Neural progenitor cell (in vitro differentiated cells): ENCODE measurements around the gene SYNDIG1. TPM values are rescaled to one million over a fixed set of nuclear protein-coding genes. Genes with fewer than 3 reads are reported as not detected.
A peak's percentile ranks its signal among the peaks of the same experiment; 100 is the strongest.

Experiments
- DNase-seq: peaks from one replicate; pipeline ENCODE4 v3.0.0-alpha.2; 2016; ENCODE audit warnings: low spot score
- H2AFZ ChIP-seq: fragments of 200-600 bp; sonication (generic); replicated peaks from 2 replicates; pipeline ENCODE4 v1.6.1; 2016; ENCODE audit warnings: antibody characterized with exemption
- H3F3A ChIP-seq: fragments of 200-600 bp; sonication (generic); 2 replicates; pipeline ENCODE4 v1.6.1; 2016; ENCODE audit warnings: antibody characterized with exemption, low read depth
- H3K27ac ChIP-seq: fragments of 200-600 bp; sonication (generic); 2 replicates; pipeline ENCODE4 v1.5.1; 2016; ENCODE audit warnings: mild to moderate bottlenecking
- H3K27me3 ChIP-seq: fragments of 200-600 bp; sonication (generic); 2 replicates; pipeline ENCODE4 v1.6.1; 2016; ENCODE audit warnings: mild to moderate bottlenecking, moderate library complexity
- H3K36me3 ChIP-seq: fragments of 200-600 bp; sonication (generic); 2 replicates; pipeline ENCODE4 v1.5.1; 2016
- H3K4me1 ChIP-seq: fragments of 200-600 bp; sonication (generic); 2 replicates; pipeline ENCODE4 v1.6.1; 2016; ENCODE audit warnings: mixed run types
- H3K4me2 ChIP-seq: fragments of 200-600 bp; sonication (generic); 2 replicates; pipeline ENCODE4 v1.6.1; 2016
- H3K4me3 ChIP-seq: fragments of 200-600 bp; sonication (generic); 2 replicates; pipeline ENCODE4 v1.5.1; 2016
- H3K79me2 ChIP-seq: fragments of 200-600 bp; sonication (generic); 2 replicates; pipeline ENCODE4 v1.6.1; 2016; ENCODE audit warnings: low read depth
- H3K9ac ChIP-seq: fragments of 200-600 bp; sonication (generic); 2 replicates; pipeline ENCODE4 v1.6.1; 2016
- H3K9me3 ChIP-seq: fragments of 200-600 bp; sonication (generic); 2 replicates; pipeline ENCODE4 v1.5.1; 2016; ENCODE audit warnings: low read depth
- H4K20me1 ChIP-seq: fragments of 200-600 bp; sonication (generic); 2 replicates; pipeline ENCODE4 v1.6.1; 2016; ENCODE audit warnings: low read depth
- H3K27ac Mint-ChIP-seq: 3 replicates; pipeline ENCODE4 v1.8.0; 2021; ENCODE audit warnings: mixed read lengths
- H3K27me3 Mint-ChIP-seq: 2 replicates; pipeline ENCODE4 v1.8.0; 2022; ENCODE audit warnings: low read depth, mild to moderate bottlenecking, inconsistent platforms, moderate library complexity, mixed read lengths; ENCODE audit not compliant: insufficient read depth
- H3K36me3 Mint-ChIP-seq: 3 replicates; pipeline ENCODE4 v1.8.0; 2021; ENCODE audit warnings: mixed read lengths
- H3K4me1 Mint-ChIP-seq: 3 replicates; pipeline ENCODE4 v1.8.0; 2021; ENCODE audit warnings: mixed read lengths
- H3K4me3 Mint-ChIP-seq: 3 replicates; pipeline ENCODE4 v1.8.0; 2021; ENCODE audit warnings: mild to moderate bottlenecking, moderate library complexity, mixed read lengths
- H3K9me3 Mint-ChIP-seq: 3 replicates; pipeline ENCODE4 v1.8.0; 2020; ENCODE audit warnings: mixed read lengths
- CTCF ChIP-seq: fragments of 200-600 bp; sonication (generic); IDR thresholded peaks from 2 replicates; pipeline ENCODE4 v1.5.1; 2017; ENCODE audit warnings: antibody characterized with exemption, mild to moderate bottlenecking
- EZH2 ChIP-seq: fragments of 200-600 bp; sonication (generic); IDR thresholded peaks from 2 replicates; pipeline ENCODE4 v1.6.1; 2017; ENCODE audit warnings: antibody characterized with exemption, mild to moderate bottlenecking, moderate library complexity
- EZH2phosphoT487 ChIP-seq: fragments of 200-600 bp; sonication (generic); IDR thresholded peaks from 2 replicates; pipeline ENCODE4 v1.6.1; 2017; ENCODE audit warnings: antibody characterized with exemption
- total RNA-seq: library from RNA; depleted of rRNA; stranded (reverse); fragments of >200 nt; gene quantifications from 2 replicates; pipeline ENCODE4 v1.2.3, GENCODE V29; 2015; ENCODE audit warnings: low replicate concordance

SYNDIG1 gene
- total RNA-seq, 1 donor from 2014 or later = 1.0 TPM

- Mint-ChIP-seq H3K9me3 (no peaks in the 10 kb centered on the region), H3K4me1 (peaks cover 28% of the 10 kb centered on the region), H3K4me3 (peak overlapping the region; percentile 91), H3K27me3 (peaks cover 47% of the 10 kb centered on the region), H3K27ac (no peak overlapping the region), H3K36me3 (no peaks in the 10 kb centered on the region)
- Histone ChIP-seq H3K36me3 (no peaks in the 10 kb centered on the region), H3K27me3 (peaks cover 49% of the 10 kb centered on the region), H3K4me3 (peak overlapping the region; percentile 90), H3K4me1 (peaks cover 16% of the 10 kb centered on the region), H2AFZ (peak overlapping the region; percentile 96), H3K9me3 (no peaks in the 10 kb centered on the region), H3K27ac (no peak overlapping the region), H3F3A (peaks cover 9% of the 10 kb centered on the region), H4K20me1 (peaks cover 10% of the 10 kb centered on the region), H3K9ac (no peak overlapping the region), H3K4me2 (peak overlapping the region; percentile 99), H3K79me2 (peaks cover 37% of the 10 kb centered on the region)
- peak; percentile 59 for DNase-seq
- TF ChIP-seq CTCF (no peak), EZH2phosphoT487 (no peak), EZH2 (peak; percentile 48)
Measured at GRCh38 chr20:24469894-24470745, 691 bp downstream of the SYNDIG1 start.

GRCh38 chr20:24470746-24471582 is 1.5 kb downstream of the SYNDIG1 start:
- TF ChIP-seq EZH2 = peak; percentile 26
- no peak for TF ChIP-seq CTCF
- H3K4me1 Mint-ChIP-seq = peaks cover 28% of the 10 kb centered on the region
- Histone ChIP-seq H3F3A (peaks cover 9% of the 10 kb centered on the region), H4K20me1 (peaks cover 10% of the 10 kb centered on the region), H3K4me3 (peak overlapping the region; percentile 90), H3K27ac (no peak overlapping the region), H3K4me2 (peak overlapping the region; percentile 99), H3K79me2 (peaks cover 45% of the 10 kb centered on the region), H3K27me3 (peaks cover 49% of the 10 kb centered on the region), H2AFZ (peak overlapping the region; percentile 96), H3K4me1 (peaks cover 16% of the 10 kb centered on the region), H3K9ac (no peak overlapping the region), H3K9me3 (no peaks in the 10 kb centered on the region), H3K36me3 (no peaks in the 10 kb centered on the region)
- H3K27ac Mint-ChIP-seq = peak overlapping the region; percentile 57
- H3K4me3 Mint-ChIP-seq = peak overlapping the region; percentile 91
- no peaks in the 10 kb centered on the region for H3K9me3 Mint-ChIP-seq
- no peaks in the 10 kb centered on the region for H3K36me3 Mint-ChIP-seq
- H3K27me3 Mint-ChIP-seq = peaks cover 47% of the 10 kb centered on the region
- peak; percentile 51 for DNase-seq

- H3K4me3 Mint-ChIP-seq = no peak overlapping the region
- no peaks in the 10 kb centered on the region for H3K9me3 Mint-ChIP-seq
- Histone ChIP-seq H3K9me3 (no peaks in the 10 kb centered on the region), H3K27me3 (peaks cover 41% of the 10 kb centered on the region), H3K27ac (no peak overlapping the region), H4K20me1 (peaks cover 10% of the 10 kb centered on the region), H3K79me2 (peaks cover 50% of the 10 kb centered on the region), H2AFZ (no peak overlapping the region), H3F3A (peaks cover 9% of the 10 kb centered on the region), H3K4me1 (peaks cover 16% of the 10 kb centered on the region), H3K9ac (no peak overlapping the region), H3K36me3 (no peaks in the 10 kb centered on the region), H3K4me2 (no peak overlapping the region), H3K4me3 (no peak overlapping the region)
- H3K27me3 Mint-ChIP-seq = peaks cover 43% of the 10 kb centered on the region
- no peak for DNase-seq
- H3K4me1 Mint-ChIP-seq = peaks cover 24% of the 10 kb centered on the region
- TF ChIP-seq CTCF = no peak
- TF ChIP-seq EZH2 = no peak
- no peak for TF ChIP-seq EZH2phosphoT487
- no peak overlapping the region for H3K27ac Mint-ChIP-seq
- H3K36me3 Mint-ChIP-seq = no peaks in the 10 kb centered on the region
Measured at GRCh38 chr20:24472426-24472825, 3.0 kb downstream of the SYNDIG1 start.
